Panc1 (cell line): ENCODE measurements around the gene GPC6. TPM values are rescaled to one million over a fixed set of nuclear protein-coding genes. Genes with fewer than 3 reads are reported as not detected.
"Not testable (repeated sequence)": the region's sequence is repeated elsewhere in the genome, so short reads cannot be mapped to it uniquely, and the experiment has no call there.

Source experiments
- ATAC-seq: fragments of 200-7000 bp; cut with Tn5 transposase; 2 replicates; pipeline ENCODE4 v1.9.1; 2020; ENCODE audit warnings: mild to moderate bottlenecking, moderate library complexity
- BruUV-seq: library from RNA; stranded (reverse); fragments of 400-500 nt; replicated peaks from 2 replicates; lab custom pipeline; 2021; lab: Mats Ljungman, UMichigan
- CTCF ChIA-PET: fragments of 300-600 bp; sonication (Branson Sonifier 250); formaldehyde crosslinking; loops from one replicate; lab custom pipeline; 2022; ENCODE audit warnings: antibody characterized with exemption; lab: Charles Lee
- POLR2A ChIA-PET: fragments of 300-600 bp; sonication (Branson Sonifier 250); formaldehyde crosslinking; loops from one replicate; lab custom pipeline; 2022; ENCODE audit warnings: antibody characterized with exemption; lab: Charles Lee
- DNase-seq: peaks from one replicate; pipeline ENCODE4 v3.0.0-alpha.2; 2010; ENCODE audit warnings: low read depth, low spot score
- H3K27ac ChIP-seq: 2 replicates; pipeline ENCODE4 v1.5.1; 2011; ENCODE audit warnings: mild to moderate bottlenecking, low read length, inconsistent platforms
- H3K27me3 ChIP-seq: fragments of 200-500 bp; sonication (Bioruptor generic); 2 replicates; pipeline ENCODE4 v1.6.0; 2014; ENCODE audit warnings: low read length, inconsistent platforms; ENCODE audit not compliant: control insufficient read depth, insufficient read depth
- H3K36me3 ChIP-seq: fragments of 200-500 bp; sonication (Bioruptor generic); 2 replicates; pipeline ENCODE4 v1.5.1; 2014; ENCODE audit warnings: inconsistent platforms, mild to moderate bottlenecking, low read length, moderate library complexity; ENCODE audit not compliant: control insufficient read depth, insufficient read depth
- H3K4me1 ChIP-seq: 2 replicates; pipeline ENCODE4 v1.5.1; 2011; ENCODE audit warnings: inconsistent platforms, mild to moderate bottlenecking, low read length, moderate library complexity; ENCODE audit not compliant: control insufficient read depth, insufficient read depth
- H3K4me3 ChIP-seq, 2 experiments: 2 replicates each; pipeline ENCODE4 v1.5.1; 2011 to 2012; ENCODE audit warnings: low read depth in 2 of 2, low read length in 2 of 2, mild to moderate bottlenecking in 2 of 2, inconsistent platforms in 1 of 2, moderate library complexity in 1 of 2
- H3K9me3 ChIP-seq: fragments of 200-500 bp; sonication (Bioruptor generic); 2 replicates; pipeline ENCODE4 v1.5.1; 2014; ENCODE audit warnings: low read depth, mild to moderate bottlenecking, inconsistent platforms, low read length, moderate library complexity; ENCODE audit not compliant: control insufficient read depth, insufficient read depth
- POLR2AphosphoS5 ChIP-seq: IDR thresholded peaks from 2 replicates; pipeline ENCODE4 v1.6.1; 2012; ENCODE audit warnings: mild to moderate bottlenecking, low read depth, low read length, moderate library complexity
- REST ChIP-seq, 2 experiments: IDR thresholded peaks; 2 replicates each; pipeline ENCODE4 v1.6.1; 2011 to 2012; ENCODE audit warnings: low read depth in 2 of 2, control low read depth in 1 of 2, low read length in 1 of 2, mild to moderate bottlenecking in 1 of 2, moderate library complexity in 1 of 2; ENCODE audit not compliant: insufficient read depth in 1 of 2
- SIN3A ChIP-seq: IDR thresholded peaks from 2 replicates; pipeline ENCODE4 v1.6.1; 2012; ENCODE audit warnings: low read depth, mild to moderate bottlenecking, low read length, moderate library complexity, borderline replicate concordance; ENCODE audit not compliant: insufficient read depth
- TCF7L2 ChIP-seq: IDR thresholded peaks from 2 replicates; pipeline ENCODE4 v1.6.1; 2011; ENCODE audit warnings: mild to moderate bottlenecking, low read depth, low read length, inconsistent platforms
- in situ Hi-C: cut with HindIII; loops from 2 replicates; pipeline ENCODE4 v1.10.0; 2016; ENCODE audit warnings: low sequenced_read_pairs, low pct_unique_long_range_greater_than_20kb
- intact Hi-C: fragments of 100-400 bp; cut with micrococcal nuclease; formaldehyde crosslinking; loops from one replicate; pipeline ENCODE4 v1.10.0; 2022; ENCODE audit not compliant: unreplicated experiment
- total RNA-seq: library from RNA; stranded (reverse); gene quantifications from one replicate; pipeline ENCODE4 v1.2.1, GENCODE V29; 2021; ENCODE audit not compliant: unreplicated experiment
- TF ChIP-seq, protein P1 (sequence below): fragments of 450-650 bp; IDR thresholded peaks from 2 replicates; pipeline ENCODE4 v1.5.1; 2017; ENCODE audit warnings: mild to moderate bottlenecking

GPC6 gene
- total RNA-seq, 1 experiment from 2014 or later, result 4.8 TPM

DNA sequence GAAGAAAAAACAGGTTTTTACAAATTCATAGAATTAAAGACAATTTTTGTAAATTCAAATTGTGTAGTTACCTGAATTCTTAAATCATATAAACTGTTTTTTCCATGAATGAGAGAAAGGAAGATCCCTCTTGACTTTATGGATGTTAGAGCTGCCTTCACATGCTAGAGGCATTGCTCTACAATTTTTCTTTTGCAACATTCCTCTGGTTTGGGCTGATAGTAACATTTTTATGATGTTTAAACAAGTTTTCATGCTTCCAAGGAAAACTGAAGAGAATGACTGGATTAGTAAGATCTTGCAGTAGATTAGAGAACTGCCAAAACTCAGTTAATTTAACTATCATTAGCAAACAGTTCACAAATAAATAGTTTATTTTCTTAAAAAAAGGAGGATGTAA, 250.6 kb downstream of the GPC6 start:
- intact Hi-C loops (no loop called here), in situ Hi-C loops (no loop called here)

GRCh38 chr13:93480553-93481106, 254.0 kb downstream of the GPC6 start:
- no peaks in the 10 kb centered on the region for H3K27me3 ChIP-seq
- H3K4me1 ChIP-seq, result no peaks in the 10 kb centered on the region
- CTCF ChIA-PET, result no interaction called here
- no peak overlapping the region for H3K4me3 ChIP-seq
- TF ChIP-seq, protein P1, sequence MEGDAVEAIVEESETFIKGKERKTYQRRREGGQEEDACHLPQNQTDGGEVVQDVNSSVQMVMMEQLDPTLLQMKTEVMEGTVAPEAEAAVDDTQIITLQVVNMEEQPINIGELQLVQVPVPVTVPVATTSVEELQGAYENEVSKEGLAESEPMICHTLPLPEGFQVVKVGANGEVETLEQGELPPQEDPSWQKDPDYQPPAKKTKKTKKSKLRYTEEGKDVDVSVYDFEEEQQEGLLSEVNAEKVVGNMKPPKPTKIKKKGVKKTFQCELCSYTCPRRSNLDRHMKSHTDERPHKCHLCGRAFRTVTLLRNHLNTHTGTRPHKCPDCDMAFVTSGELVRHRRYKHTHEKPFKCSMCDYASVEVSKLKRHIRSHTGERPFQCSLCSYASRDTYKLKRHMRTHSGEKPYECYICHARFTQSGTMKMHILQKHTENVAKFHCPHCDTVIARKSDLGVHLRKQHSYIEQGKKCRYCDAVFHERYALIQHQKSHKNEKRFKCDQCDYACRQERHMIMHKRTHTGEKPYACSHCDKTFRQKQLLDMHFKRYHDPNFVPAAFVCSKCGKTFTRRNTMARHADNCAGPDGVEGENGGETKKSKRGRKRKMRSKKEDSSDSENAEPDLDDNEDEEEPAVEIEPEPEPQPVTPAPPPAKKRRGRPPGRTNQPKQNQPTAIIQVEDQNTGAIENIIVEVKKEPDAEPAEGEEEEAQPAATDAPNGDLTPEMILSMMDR, result no peak
- POLR2A ChIA-PET, result no interaction called here
- BruUV-seq, result no TSS peak
- in situ Hi-C loops, result no loop called here
- no peak for ATAC-seq
- intact Hi-C loops, result no loop called here
- no peak for DNase-seq
- H3K27ac ChIP-seq, result no peak overlapping the region
- no peaks in the 10 kb centered on the region for H3K9me3 ChIP-seq
- H3K36me3 ChIP-seq, result no peaks in the 10 kb centered on the region

More for the DNA sequence above, 250.6 kb downstream of the GPC6 start:
- H3K9me3 ChIP-seq, result no peaks in the 10 kb centered on the region
- ChIA-PET CTCF (no interaction called here), POLR2A (no interaction called here)
- no peak for TF ChIP-seq POLR2AphosphoS5
- TF ChIP-seq SIN3A, result no peak
- TF ChIP-seq, protein P1, result no peak
- TF ChIP-seq REST (IDR thresholded peaks at IDR 0.05; ENCODE audit: insufficient read depth in 1 of 2, low read depth in 2 of 2, low read length in 1 of 2), result no peak
- no peak for TF ChIP-seq TCF7L2
- DNase-seq (no peak), ATAC-seq (no peak)
- no peaks in the 10 kb centered on the region for H3K36me3 ChIP-seq
- H3K27me3 ChIP-seq, result no peaks in the 10 kb centered on the region
- no TSS peak for BruUV-seq
- no peak overlapping the region for H3K4me3 ChIP-seq
- H3K27ac ChIP-seq, result no peak overlapping the region
- H3K4me1 ChIP-seq, result no peaks in the 10 kb centered on the region

DNA sequence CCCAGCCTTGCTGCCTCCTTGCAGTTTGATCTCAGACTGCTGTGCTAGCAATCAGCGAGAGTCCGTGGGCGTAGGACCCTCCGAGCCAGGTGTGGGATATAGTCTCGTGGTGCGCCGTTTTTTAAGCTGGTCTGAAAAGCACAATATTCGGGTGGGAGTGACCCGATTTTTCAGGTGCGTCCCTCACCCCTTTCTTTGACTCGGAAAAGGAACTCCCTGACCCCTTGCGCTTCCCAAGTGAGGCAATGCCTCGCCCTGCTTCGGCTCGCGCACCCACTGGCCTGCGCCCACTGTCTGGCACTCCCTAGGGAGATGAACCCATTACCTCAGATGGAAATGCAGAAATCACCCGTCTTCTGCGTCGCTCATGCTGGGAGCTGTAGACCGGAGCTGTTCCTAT, 269.5 kb downstream of the GPC6 start:
- intact Hi-C loops, H3K27ac ChIP-seq, ATAC-seq, DNase-seq, H3K4me3 ChIP-seq, H3K27me3 ChIP-seq, BruUV-seq, H3K9me3 ChIP-seq, CTCF ChIA-PET, H3K4me1 ChIP-seq, H3K36me3 ChIP-seq, in situ Hi-C loops, POLR2A ChIA-PET: not testable (repeated sequence)
